Thyroid gland (tissue), 4 donors: ENCODE results near the gene PELI2. TPM values are rescaled to one million over a fixed set of nuclear protein-coding genes. Genes with fewer than 3 reads are reported as not detected.

Source experiments
- DNase-seq, 2 donors: peaks; one replicate each; pipeline ENCODE4 v3.0.0-alpha.2; 2019
- H3K27ac ChIP-seq, 3 donors: fragments of 200-600 bp; sonication (generic); 1 replicate in 2 of 3; 2 replicates in 1 of 3; pipeline ENCODE4 v1.5.1; 2016 to 2019; ENCODE audit warnings: mild to moderate bottlenecking in 1 of 3, moderate library complexity in 1 of 3
- H3K27me3 ChIP-seq: fragments of 200-600 bp; sonication (generic); one replicate; pipeline ENCODE4 v1.5.1; 2019
- H3K36me3 ChIP-seq, 2 donors: fragments of 200-600 bp; sonication (generic); one replicate each; pipeline ENCODE4 v1.5.1; 2016 to 2019
- H3K4me1 ChIP-seq, 2 donors: fragments of 200-600 bp; sonication (generic); one replicate each; pipeline ENCODE4 v1.5.1; 2017 to 2019
- H3K4me3 ChIP-seq, 3 donors: fragments of 200-600 bp; sonication (generic); replicated peaks in 1 of 3; 1 replicate in 2 of 3; 2 replicates in 1 of 3; pipeline ENCODE4 v1.5.1; 2016; ENCODE audit warnings: mild to moderate bottlenecking in 1 of 3
- H3K9me3 ChIP-seq: fragments of 200-600 bp; sonication (generic); one replicate; pipeline ENCODE4 v1.5.1; 2017
- POLR2A ChIP-seq, 2 donors: fragments of 450-650 bp; IDR thresholded peaks; one replicate each; pipeline ENCODE4 v1.6.1; 2017; ENCODE audit warnings: antibody characterized with exemption in 2 of 2, mild to moderate bottlenecking in 2 of 2, moderate library complexity in 1 of 2
- WGBS, 2 donors: methylation state at CpG; one replicate each; pipeline ENCODE4 v1.1.5; 2017; 5-methylcytosine and 5-hydroxymethylcytosine counted together
- intact Hi-C: fragments of 100-400 bp; cut with DNase I; formaldehyde crosslinking; loops from one replicate; pipeline ENCODE4 v1.15.1; 2023
- total RNA-seq, 4 donors: library from RNA; depleted of rRNA; stranded (reverse); fragments of >200 nt; gene quantifications; one replicate each; pipeline ENCODE4 v1.2.3, GENCODE V29; 2016
- TF ChIP-seq, protein P1 (sequence below), 6 experiments: fragments of 200-600 bp in 3 of 6; fragments of 450-650 bp in 3 of 6; sonication (generic) in 3 of 6; IDR thresholded peaks; one replicate each; pipeline ENCODE4 v1.5.1; 2016 to 2019; ENCODE audit warnings: antibody characterized with exemption in 6 of 6, mild to moderate bottlenecking in 2 of 6, inconsistent platforms in 1 of 6, moderate library complexity in 1 of 6

Gene PELI2
- total RNA-seq, 4 donors from 2014 or later, result 10.8 to 17.6 (median 13.6) TPM

DNA sequence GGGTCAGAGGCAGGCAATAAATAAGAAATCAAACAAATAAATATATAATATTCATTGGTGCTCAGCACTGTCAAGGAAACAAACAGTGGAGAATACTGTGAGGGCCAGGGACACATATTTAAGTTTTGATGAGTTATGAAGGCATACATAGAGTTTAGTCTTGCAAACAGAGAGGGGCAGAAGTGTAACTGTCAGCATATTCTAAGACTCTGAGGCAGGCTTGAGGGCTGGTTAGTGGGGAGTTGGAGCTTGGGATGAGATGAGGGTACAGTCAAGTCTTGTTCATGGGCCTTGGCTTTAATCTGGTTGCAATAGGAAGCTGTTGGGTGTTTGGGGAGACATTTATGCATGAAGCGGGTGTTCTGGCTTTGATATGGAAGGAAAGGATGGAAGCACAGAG lies 78.9 kb downstream of the PELI2 start:
- TF ChIP-seq, protein P1, sequence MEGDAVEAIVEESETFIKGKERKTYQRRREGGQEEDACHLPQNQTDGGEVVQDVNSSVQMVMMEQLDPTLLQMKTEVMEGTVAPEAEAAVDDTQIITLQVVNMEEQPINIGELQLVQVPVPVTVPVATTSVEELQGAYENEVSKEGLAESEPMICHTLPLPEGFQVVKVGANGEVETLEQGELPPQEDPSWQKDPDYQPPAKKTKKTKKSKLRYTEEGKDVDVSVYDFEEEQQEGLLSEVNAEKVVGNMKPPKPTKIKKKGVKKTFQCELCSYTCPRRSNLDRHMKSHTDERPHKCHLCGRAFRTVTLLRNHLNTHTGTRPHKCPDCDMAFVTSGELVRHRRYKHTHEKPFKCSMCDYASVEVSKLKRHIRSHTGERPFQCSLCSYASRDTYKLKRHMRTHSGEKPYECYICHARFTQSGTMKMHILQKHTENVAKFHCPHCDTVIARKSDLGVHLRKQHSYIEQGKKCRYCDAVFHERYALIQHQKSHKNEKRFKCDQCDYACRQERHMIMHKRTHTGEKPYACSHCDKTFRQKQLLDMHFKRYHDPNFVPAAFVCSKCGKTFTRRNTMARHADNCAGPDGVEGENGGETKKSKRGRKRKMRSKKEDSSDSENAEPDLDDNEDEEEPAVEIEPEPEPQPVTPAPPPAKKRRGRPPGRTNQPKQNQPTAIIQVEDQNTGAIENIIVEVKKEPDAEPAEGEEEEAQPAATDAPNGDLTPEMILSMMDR (IDR thresholded peaks at IDR 0.05), result no peak
- H3K4me1 ChIP-seq, result peaks cover 0 to 2% of the 10 kb centered on the region in 2 donors

DNA sequence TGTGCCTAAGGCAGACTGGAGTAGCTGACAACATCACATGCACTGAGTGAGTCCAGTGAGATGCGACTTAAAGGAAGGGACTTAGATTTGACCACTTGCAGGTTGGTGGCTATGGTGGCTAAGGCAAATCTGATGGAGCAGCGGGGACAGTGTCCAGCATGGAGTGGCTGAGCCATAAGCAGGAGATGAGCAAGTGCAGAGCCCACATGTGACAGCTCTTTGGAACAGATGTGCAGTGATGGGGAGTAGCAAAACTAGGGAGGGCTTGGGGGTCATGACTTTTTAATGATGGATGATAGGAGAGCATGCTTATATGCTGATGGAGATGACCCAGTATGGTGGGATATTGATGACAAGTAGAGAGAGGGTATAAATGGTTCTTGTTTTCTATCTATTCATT lies 80.2 kb downstream of the PELI2 start:
- no peaks in the 10 kb centered on the region for H3K36me3 ChIP-seq
- DNase-seq, result no peak
- WGBS, 2 donors, result 91 to 98% methylated on average over 2 of the region's 2 CpGs
- no peak overlapping the region for H3K4me3 ChIP-seq
- no peaks in the 10 kb centered on the region for H3K9me3 ChIP-seq
- intact Hi-C loops, result no loop called here
- peak overlapping the region in 2 of 3 donors; percentile 4 to 8 for H3K27ac ChIP-seq
- peaks cover 0 to 2% of the 10 kb centered on the region in 2 donors for H3K4me1 ChIP-seq
- H3K27me3 ChIP-seq, result no peaks in the 10 kb centered on the region
- TF ChIP-seq, protein P1 (IDR thresholded peaks at IDR 0.05), result no peak
- no peak for TF ChIP-seq POLR2A (IDR thresholded peaks at IDR 0.05)

More for the DNA sequence above, 78.9 kb downstream of the PELI2 start:
- H3K4me3 ChIP-seq, result no peak overlapping the region
- no peak for DNase-seq
- no peaks in the 10 kb centered on the region for H3K36me3 ChIP-seq
- 96 to 97% methylated on average over 1 of the region's 1 CpG for WGBS, 2 donors
- H3K27ac ChIP-seq, result no peak overlapping the region
- H3K27me3 ChIP-seq, result no peaks in the 10 kb centered on the region
- no peaks in the 10 kb centered on the region for H3K9me3 ChIP-seq
- intact Hi-C loops, result no loop called here

DNA sequence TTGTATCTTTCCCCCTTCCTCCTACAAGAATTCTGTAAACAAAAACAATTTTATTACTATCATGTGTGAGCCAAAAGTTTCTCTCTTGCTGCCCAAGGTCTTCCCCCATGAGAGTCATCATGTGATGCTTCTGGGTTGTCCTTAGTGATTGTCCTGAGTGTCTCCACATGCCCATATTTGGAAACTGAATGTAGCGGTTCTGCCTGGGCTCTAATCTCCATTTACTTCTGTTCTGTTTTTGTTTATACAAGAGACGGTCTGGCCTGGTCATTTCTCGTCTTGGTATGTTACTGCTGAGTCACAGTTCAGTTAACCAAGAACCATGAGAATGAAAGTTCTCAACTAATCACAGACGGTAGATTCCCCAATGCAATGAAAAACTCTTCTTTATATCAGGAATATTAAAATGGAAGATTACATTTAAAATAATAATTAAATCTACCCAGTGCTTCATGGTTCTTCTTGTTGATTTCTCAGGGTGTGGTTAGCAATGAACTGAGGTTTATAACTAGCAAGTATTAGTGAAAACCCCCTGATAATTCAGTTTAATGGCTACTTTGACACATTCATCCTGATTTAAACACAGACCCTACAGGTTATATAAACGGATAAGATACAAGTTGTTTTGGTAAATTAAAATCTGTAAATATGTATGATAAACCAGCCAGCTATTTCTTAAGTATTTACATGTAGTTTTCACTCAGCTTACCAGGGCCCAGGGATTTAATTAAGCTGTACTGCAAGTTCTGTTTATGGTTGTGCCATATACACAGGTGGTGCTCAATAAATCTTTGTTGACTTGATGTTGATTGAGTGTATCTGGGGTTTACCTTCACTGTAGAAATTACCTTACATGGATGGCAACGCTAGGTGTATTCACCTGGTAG lies 81.1 kb downstream of the PELI2 start:
- DNase-seq, result peak; percentile 16 to 22
- intact Hi-C loops, result no loop called here
- 47 to 53% methylated on average over 6 of the region's 6 CpGs for WGBS, 2 donors
- H3K27ac ChIP-seq, result peak overlapping the region; percentile 10 to 53 (median 12)
- no peaks in the 10 kb centered on the region for H3K36me3 ChIP-seq
- no peak for TF ChIP-seq POLR2A (IDR thresholded peaks at IDR 0.05)
- TF ChIP-seq, protein P1 (IDR thresholded peaks at IDR 0.05), result no peak
- H3K4me3 ChIP-seq, result no peak overlapping the region
- H3K4me1 ChIP-seq, result peaks cover 0 to 2% of the 10 kb centered on the region in 2 donors
- no peaks in the 10 kb centered on the region for H3K9me3 ChIP-seq
- H3K27me3 ChIP-seq, result no peaks in the 10 kb centered on the region

DNA sequence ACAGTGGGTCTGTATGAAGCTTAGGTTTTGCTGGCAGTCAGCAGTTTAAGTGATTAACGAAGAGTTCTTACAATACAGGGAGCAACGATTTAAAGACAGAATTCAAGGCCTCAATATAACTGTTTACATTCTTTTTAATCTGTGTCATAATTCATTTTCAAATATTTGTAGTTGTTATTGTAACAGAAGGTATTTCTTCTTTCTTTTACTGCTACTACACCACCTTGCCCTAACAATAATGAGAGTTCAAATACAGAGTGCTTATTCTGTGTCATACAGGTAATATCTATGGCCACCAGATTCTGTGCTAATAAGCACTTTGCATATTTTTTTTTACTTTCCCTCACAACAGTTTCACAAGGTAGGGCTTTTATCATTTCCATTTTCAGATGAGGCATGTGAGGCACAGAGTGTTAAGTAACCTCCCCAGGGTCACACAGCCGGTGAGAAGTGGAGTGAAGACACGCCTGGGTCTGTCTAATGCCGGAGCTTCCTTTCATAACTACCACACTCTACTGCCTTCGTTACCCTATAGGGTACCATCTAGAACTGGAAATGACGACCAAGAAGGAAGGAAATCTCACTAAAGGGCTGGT lies 81.9 kb downstream of the PELI2 start:
- TF ChIP-seq, protein P1 (IDR thresholded peaks at IDR 0.05), result no peak
- TF ChIP-seq POLR2A (IDR thresholded peaks at IDR 0.05), result no peak
- 89 to 94% methylated on average over 7 of the region's 7 CpGs for WGBS, 2 donors
- H3K36me3 ChIP-seq, result no peaks in the 10 kb centered on the region
- DNase-seq, result no peak
- peak overlapping the region in 2 of 3 donors; percentile 10 to 12 for H3K27ac ChIP-seq
- no peaks in the 10 kb centered on the region for H3K9me3 ChIP-seq
- no peak overlapping the region for H3K4me3 ChIP-seq
- peaks cover 0 to 2% of the 10 kb centered on the region in 2 donors for H3K4me1 ChIP-seq
- intact Hi-C loops, result no loop called here
- H3K27me3 ChIP-seq, result no peaks in the 10 kb centered on the region

DNA sequence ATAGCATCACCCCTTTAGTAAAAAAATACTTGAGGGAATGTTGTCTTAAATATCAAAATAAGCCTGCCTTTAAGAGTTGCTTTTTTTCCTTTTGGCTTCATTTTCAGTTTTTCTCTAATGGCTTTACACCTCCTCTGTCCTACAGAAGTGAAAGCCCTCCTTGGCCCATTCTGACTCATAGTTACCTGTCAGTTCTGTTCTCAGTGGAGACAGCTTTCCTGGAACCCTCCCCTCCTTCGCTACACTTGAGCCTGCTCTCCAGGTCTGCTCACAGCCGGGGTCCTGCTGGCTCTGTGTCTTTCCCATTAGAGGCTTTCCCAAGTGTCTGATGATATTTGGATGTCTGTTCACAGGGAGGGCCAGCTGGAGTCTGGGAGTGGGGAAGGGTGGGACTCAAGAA lies 84.0 kb downstream of the PELI2 start:
- peaks cover 13 to 17% of the 10 kb centered on the region in 2 donors for H3K4me1 ChIP-seq
- H3K9me3 ChIP-seq, result no peaks in the 10 kb centered on the region
- no peaks in the 10 kb centered on the region for H3K36me3 ChIP-seq
- WGBS, 2 donors, result 29 to 62% methylated on average over 2 of the region's 2 CpGs
- H3K27me3 ChIP-seq, result no peaks in the 10 kb centered on the region
- DNase-seq, result no peak
- H3K27ac ChIP-seq, result no peak overlapping the region
- intact Hi-C loops, result no loop called here
- H3K4me3 ChIP-seq, result no peak overlapping the region
- TF ChIP-seq POLR2A (IDR thresholded peaks at IDR 0.05), result no peak
- TF ChIP-seq, protein P1 (IDR thresholded peaks at IDR 0.05), result no peak
